Psoas muscle (tissue), 8 donors: ENCODE measurements around the gene OR14C36. TPM values are rescaled to one million over a fixed set of nuclear protein-coding genes. Genes with fewer than 3 reads are reported as not detected.

Source experiments
- ATAC-seq, 4 donors: fragments of 200-7000 bp; cut with Tn5 transposase; one replicate each; pipeline ENCODE4 v1.9.1; 2020; ENCODE audit warnings: moderate library complexity in 3 of 4, mild to moderate bottlenecking in 2 of 4
- DNase-seq, 2 donors: peaks; one replicate each; pipeline ENCODE4 v3.0.0-alpha.2; 2020
- H3K27ac ChIP-seq: fragments of 200-600 bp; one replicate; pipeline ENCODE4 v1.8.0; 2022
- H3K27me3 ChIP-seq, 3 donors: fragments of 200-600 bp in 1 of 3; one replicate each; pipeline versions ENCODE4 v1.6.1 to v1.8.0; 2013 to 2022; ENCODE audit warnings: low read length in 2 of 3, mild to moderate bottlenecking in 2 of 3, moderate library complexity in 1 of 3; ENCODE audit not compliant: insufficient read depth in 3 of 3
- H3K36me3 ChIP-seq, 2 donors: fragments of 200-600 bp in 1 of 2; one replicate each; pipeline versions ENCODE4 v1.6.1 to v1.8.0; 2013 to 2022; ENCODE audit warnings: low read depth in 1 of 2, mild to moderate bottlenecking in 1 of 2, moderate library complexity in 1 of 2; ENCODE audit not compliant: insufficient read depth in 1 of 2
- H3K4me1 ChIP-seq: fragments of 200-600 bp; one replicate; pipeline ENCODE4 v1.8.0; 2022
- H3K4me3 ChIP-seq: fragments of 200-600 bp; one replicate; pipeline ENCODE4 v1.8.0; 2022; ENCODE audit warnings: mild to moderate bottlenecking
- H3K9me3 ChIP-seq: fragments of 200-600 bp; one replicate; pipeline ENCODE4 v1.8.0; 2022
- WGBS, 3 donors: extraction: QIAGEN DNeasy Blood & Tissue Kit; methylation state at CpG; one replicate each; pipeline versions ENCODE4 v1.1.6 to v1.1.7; 2013; 5-methylcytosine and 5-hydroxymethylcytosine counted together
- intact Hi-C, 2 donors: fragments of 100-400 bp; cut with DNase I; formaldehyde crosslinking; loops; one replicate each; pipeline versions ENCODE4 v1.11.0 to v1.14.2; 2022
- polyA plus RNA-seq, 3 donors: library from polyadenylated mRNA; stranded (reverse); fragments of 200-250 nt; gene quantifications; one replicate each; pipeline ENCODE4 v1.2.3, GENCODE V29; 2013
- total RNA-seq, 4 donors: library from RNA; stranded (reverse); fragmentation: NEBNext Ultra II Directional in 2 of 4; extraction: Animal tissue kit (Norgen Biotek cat#: 25700) in 2 of 4; gene quantifications; one replicate each; pipeline versions ENCODE4 v1.2.1 to v1.2.4, GENCODE V29; 2021 to 2023
- TF ChIP-seq, protein P1 (sequence below): fragments of 200-600 bp; IDR thresholded peaks from one replicate; pipeline ENCODE4 v1.8.0; 2022; ENCODE audit warnings: antibody characterized with exemption
- donor health status: healthy with polysubstance abuse.
- donor health status: DM: no; HTN: no; CAD: no; lungs with moderate emphysema.
- donor health status: Bipolar disorder and iron deficiency.
- donor health status: healthy.
- donor health status: DM: yes; HTN: yes; CAD: no.
- donor health status: DM: no; HTN: no; CAD: no.
- donor health status: DM: no; HTN: no; CAD: no.
- donor health status: DM: yes; HTN: yes; CAD: no.

OR14C36 gene
- total and polyA plus RNA-seq, 7 donors, result not detected

DNA sequence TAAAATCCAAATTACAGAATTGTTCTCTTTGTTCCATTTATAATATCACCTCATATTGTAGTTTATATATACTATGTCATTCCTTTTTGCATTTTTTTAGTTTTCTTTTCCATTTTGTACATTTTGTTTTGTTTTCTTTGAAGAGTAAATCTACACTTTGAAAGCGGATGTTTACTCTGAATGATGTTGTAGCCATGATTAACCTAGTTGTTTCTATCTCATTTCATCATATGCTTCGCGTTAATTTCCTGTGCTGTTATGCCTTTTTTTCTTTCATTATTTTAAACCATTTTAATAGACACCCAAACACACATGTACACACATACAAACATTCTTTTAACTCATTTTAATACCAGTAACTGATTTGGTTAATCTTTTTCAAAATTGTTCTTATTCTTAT is 32.3 kb downstream of the OR14C36 start:
- intact Hi-C loops, result no loop called here
- H3K36me3 ChIP-seq, result no peaks in the 10 kb centered on the region
- no peak overlapping the region for H3K4me3 ChIP-seq
- TF ChIP-seq, protein P1, sequence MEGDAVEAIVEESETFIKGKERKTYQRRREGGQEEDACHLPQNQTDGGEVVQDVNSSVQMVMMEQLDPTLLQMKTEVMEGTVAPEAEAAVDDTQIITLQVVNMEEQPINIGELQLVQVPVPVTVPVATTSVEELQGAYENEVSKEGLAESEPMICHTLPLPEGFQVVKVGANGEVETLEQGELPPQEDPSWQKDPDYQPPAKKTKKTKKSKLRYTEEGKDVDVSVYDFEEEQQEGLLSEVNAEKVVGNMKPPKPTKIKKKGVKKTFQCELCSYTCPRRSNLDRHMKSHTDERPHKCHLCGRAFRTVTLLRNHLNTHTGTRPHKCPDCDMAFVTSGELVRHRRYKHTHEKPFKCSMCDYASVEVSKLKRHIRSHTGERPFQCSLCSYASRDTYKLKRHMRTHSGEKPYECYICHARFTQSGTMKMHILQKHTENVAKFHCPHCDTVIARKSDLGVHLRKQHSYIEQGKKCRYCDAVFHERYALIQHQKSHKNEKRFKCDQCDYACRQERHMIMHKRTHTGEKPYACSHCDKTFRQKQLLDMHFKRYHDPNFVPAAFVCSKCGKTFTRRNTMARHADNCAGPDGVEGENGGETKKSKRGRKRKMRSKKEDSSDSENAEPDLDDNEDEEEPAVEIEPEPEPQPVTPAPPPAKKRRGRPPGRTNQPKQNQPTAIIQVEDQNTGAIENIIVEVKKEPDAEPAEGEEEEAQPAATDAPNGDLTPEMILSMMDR, result no peak
- no peaks in the 10 kb centered on the region for H3K4me1 ChIP-seq
- no peaks in the 10 kb centered on the region for H3K9me3 ChIP-seq
- no peaks in the 10 kb centered on the region for H3K27me3 ChIP-seq
- ATAC-seq (no peak), DNase-seq (no peak)
- WGBS, 3 donors, result 85 to 89% (median 88%) methylated on average over 3 of the region's 3 CpGs
- no peak overlapping the region for H3K27ac ChIP-seq

DNA sequence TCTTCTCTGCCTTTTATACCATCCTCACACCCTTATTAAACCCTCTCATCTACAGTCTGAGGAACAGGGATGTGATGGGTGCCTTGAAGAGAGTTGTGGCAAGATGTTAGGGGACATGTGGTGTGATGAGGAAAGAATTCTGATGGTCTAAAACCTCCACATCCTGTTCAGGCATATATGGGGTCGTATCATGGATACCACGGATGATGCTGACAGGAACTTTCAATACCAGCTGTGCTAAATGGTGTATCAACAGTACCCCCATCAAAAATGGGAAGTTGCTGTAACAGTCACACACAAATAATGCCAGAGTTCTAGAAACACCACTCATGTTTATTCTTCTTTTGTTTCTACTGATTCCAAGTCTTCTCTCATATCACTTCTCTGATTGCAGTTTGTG is 39.9 kb downstream of the OR14C36 start:
- no peak for ATAC-seq
- intact Hi-C loops, result no loop called here
- TF ChIP-seq, protein P1, result no peak

DNA sequence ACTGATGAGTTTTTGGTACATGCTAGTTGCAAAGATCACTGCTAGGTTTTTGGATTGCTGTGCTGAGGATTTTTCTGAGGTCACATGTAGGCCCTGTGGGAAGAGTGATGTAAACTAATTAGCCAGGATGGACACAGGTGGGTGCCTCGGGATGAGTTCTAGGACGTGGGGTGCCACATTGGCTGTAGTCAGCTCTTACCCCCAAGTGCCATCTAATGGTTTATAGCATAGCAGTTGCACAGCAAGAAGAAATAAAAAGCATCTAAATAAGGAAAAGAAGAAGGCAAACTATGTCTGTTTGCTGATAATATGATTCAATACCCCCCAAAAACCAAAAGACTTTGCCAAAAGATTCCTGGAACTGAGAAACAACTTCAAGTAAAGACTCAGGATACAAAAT is 44.5 kb downstream of the OR14C36 start:
- H3K4me3 ChIP-seq, result no peak overlapping the region
- DNase-seq (no peak), ATAC-seq (no peak)
- WGBS, 3 donors, result 43 to 45% (median 45%) methylated on average over 2 of the region's 2 CpGs
- H3K9me3 ChIP-seq, result no peaks in the 10 kb centered on the region
- no peaks in the 10 kb centered on the region for H3K36me3 ChIP-seq
- H3K27ac ChIP-seq, result no peak overlapping the region
- intact Hi-C loops, result no loop called here
- H3K4me1 ChIP-seq, result no peaks in the 10 kb centered on the region
- TF ChIP-seq, protein P1, result no peak
- no peaks in the 10 kb centered on the region for H3K27me3 ChIP-seq

More for the DNA sequence above, 39.9 kb downstream of the OR14C36 start:
- H3K27me3 ChIP-seq, result no peaks in the 10 kb centered on the region
- H3K9me3 ChIP-seq, result no peaks in the 10 kb centered on the region
- H3K4me3 ChIP-seq, result no peak overlapping the region
- 59 to 61% (median 61%) methylated on average over 2 of the region's 2 CpGs for WGBS, 3 donors
- no peaks in the 10 kb centered on the region for H3K4me1 ChIP-seq
- H3K36me3 ChIP-seq, result no peaks in the 10 kb centered on the region
- no peak overlapping the region for H3K27ac ChIP-seq
- no peak for DNase-seq

Other genes starting within 250 kb of the OR14C36 start
- not detected for gene OR2M5, start 203.6 kb upstream of the OR14C36 start, total RNA-seq
- not detected for gene OR2M5, start 203.6 kb upstream of the OR14C36 start, polyA plus RNA-seq
- not detected for gene OR2M2, start 174.0 kb upstream of the OR14C36 start, total RNA-seq
- gene OR2M2, start 174.0 kb upstream of the OR14C36 start, polyA plus RNA-seq, result not detected
- not detected for gene OR2M3, start 151.5 kb upstream of the OR14C36 start, total RNA-seq
- gene OR2M3, start 151.5 kb upstream of the OR14C36 start, polyA plus RNA-seq, result not detected
- not detected for gene OR2M4, start 117.4 kb upstream of the OR14C36 start, total RNA-seq
- not detected for gene OR2M4, start 117.4 kb upstream of the OR14C36 start, polyA plus RNA-seq
- gene OR2T33, start 70.8 kb upstream of the OR14C36 start, total RNA-seq, result not detected
- gene OR2T33, start 70.8 kb upstream of the OR14C36 start, polyA plus RNA-seq, result not detected
- not detected for gene OR2T12, start 45.4 kb upstream of the OR14C36 start, total RNA-seq
- gene OR2T12, start 45.4 kb upstream of the OR14C36 start, polyA plus RNA-seq, result not detected
- not detected for gene OR2M7, start 24.2 kb upstream of the OR14C36 start, total RNA-seq
- not detected for gene OR2M7, start 24.2 kb upstream of the OR14C36 start, polyA plus RNA-seq
- gene OR2T4, start 12.9 kb downstream of the OR14C36 start, total RNA-seq, result not detected
- gene OR2T4, start 12.9 kb downstream of the OR14C36 start, polyA plus RNA-seq, result not detected
- gene OR2T6, start 27.0 kb downstream of the OR14C36 start, total RNA-seq, result not detected
- not detected for gene OR2T6, start 27.0 kb downstream of the OR14C36 start, polyA plus RNA-seq
- not detected for gene OR2T1, start 54.3 kb downstream of the OR14C36 start, total RNA-seq
- gene OR2T1, start 54.3 kb downstream of the OR14C36 start, polyA plus RNA-seq, result not detected
- not detected for gene OR2T2, start 96.9 kb downstream of the OR14C36 start, total RNA-seq
- not detected for gene OR2T2, start 96.9 kb downstream of the OR14C36 start, polyA plus RNA-seq
- not detected for gene OR2T3, start 124.6 kb downstream of the OR14C36 start, total RNA-seq
- gene OR2T3, start 124.6 kb downstream of the OR14C36 start, polyA plus RNA-seq, result not detected
- gene OR2T5, start 139.8 kb downstream of the OR14C36 start, total RNA-seq, result not detected
- not detected for gene OR2T5, start 139.8 kb downstream of the OR14C36 start, polyA plus RNA-seq
- not detected for gene OR2G6, start 159.3 kb downstream of the OR14C36 start, total RNA-seq
- not detected for gene OR2G6, start 159.3 kb downstream of the OR14C36 start, polyA plus RNA-seq
- gene OR2T29, start 214.0 kb downstream of the OR14C36 start, total RNA-seq, result not detected
- not detected for gene OR2T29, start 214.0 kb downstream of the OR14C36 start, polyA plus RNA-seq
- not detected for gene OR2T34, start 226.0 kb downstream of the OR14C36 start, total RNA-seq
- gene OR2T34, start 226.0 kb downstream of the OR14C36 start, polyA plus RNA-seq, result not detected
- not detected for gene OR2T10, start 248.9 kb downstream of the OR14C36 start, total RNA-seq
- gene OR2T10, start 248.9 kb downstream of the OR14C36 start, polyA plus RNA-seq, result not detected